HCT116 (cell line): ENCODE results near the gene RARS2. TPM values are rescaled to one million over a fixed set of nuclear protein-coding genes. Genes with fewer than 3 reads are reported as not detected.

Experiments
- ATAC-seq: fragments of 200-7000 bp; cut with Tn5 transposase; 2 replicates; pipeline ENCODE4 v1.9.1; 2020; ENCODE audit warnings: mild to moderate bottlenecking, moderate library complexity
- BruUV-seq: library from RNA; stranded (reverse); fragments of 400-500 nt; replicated peaks from 2 replicates; lab custom pipeline; 2021; lab: Mats Ljungman, UMichigan
- CTCF ChIA-PET: fragments of 300-600 bp; sonication (Branson Sonifier 250); formaldehyde crosslinking; loops from one replicate; lab custom pipeline; 2021; ENCODE audit warnings: antibody characterized with exemption; lab: Charles Lee
- POLR2A ChIA-PET: fragments of 300-600, 350-600 bp; sonication (Branson Sonifier 250); formaldehyde crosslinking; loops from one replicate; lab custom pipeline; 2021; ENCODE audit warnings: antibody characterized with exemption; lab: Charles Lee
- RAD21 ChIA-PET, 2 experiments: fragments of 300-600 bp; sonication (Branson Sonifier 250); formaldehyde crosslinking; loops; one replicate each; lab custom pipeline; 2023; ENCODE audit warnings: low total read pairs in 2 of 2; ENCODE audit not compliant: uncharacterized antibody in 2 of 2, unreplicated experiment in 2 of 2, low non-redundant PET in 1 of 2; lab: Charles Lee
- DNase-seq: peaks from one replicate; pipeline ENCODE4 v3.0.0-alpha.2; 2010; ENCODE audit warnings: low read depth, low spot score
- H2AFZ ChIP-seq: fragments of 200-600 bp; shearing (Covaris generic), sonication (generic); 2 replicates; pipeline ENCODE4 v1.6.1; 2017; ENCODE audit warnings: low read depth, mixed run types, mixed read lengths, antibody characterized with exemption, low read length; ENCODE audit not compliant: poor library complexity, severe bottlenecking
- H3K27ac ChIP-seq: 2 replicates; pipeline ENCODE4 v1.5.1; 2012; ENCODE audit warnings: low read depth, low read length
- H3K27me3 ChIP-seq: fragments of 200-600 bp; sonication (generic); 2 replicates; pipeline ENCODE4 v1.6.1; 2016; ENCODE audit warnings: mixed run types, low read length, mixed read lengths; ENCODE audit not compliant: insufficient read depth
- H3K36me3 ChIP-seq, 2 experiments: fragments of 200-500 bp in 1 of 2; fragments of 200-600 bp in 1 of 2; sonication (Bioruptor generic) in 1 of 2; sonication (generic) in 1 of 2; 2 replicates each; pipeline versions ENCODE4 v1.5.1 to v1.6.1; 2014 to 2016; ENCODE audit warnings: low read length in 2 of 2, inconsistent platforms in 1 of 2, mixed read lengths in 1 of 2, mixed run types in 1 of 2; ENCODE audit not compliant: insufficient read depth in 2 of 2, control insufficient read depth in 1 of 2
- H3K4me1 ChIP-seq, 2 experiments: fragments of 200-600 bp in 1 of 2; sonication (generic) in 1 of 2; 2 replicates each; pipeline versions ENCODE4 v1.5.1 to v1.6.1; 2012 to 2017; ENCODE audit warnings: low read length in 2 of 2, inconsistent platforms in 1 of 2, mild to moderate bottlenecking in 1 of 2, mixed read lengths in 1 of 2, mixed run types in 1 of 2, moderate library complexity in 1 of 2; ENCODE audit not compliant: insufficient read depth in 2 of 2, control insufficient read depth in 1 of 2
- H3K4me2 ChIP-seq: fragments of 200-600 bp; sonication (generic); 2 replicates; pipeline ENCODE4 v1.6.1; 2017; ENCODE audit warnings: mixed run types, low read length, mixed read lengths
- H3K4me3 ChIP-seq, 2 experiments: fragments of 200-600 bp in 1 of 2; sonication (generic) in 1 of 2; replicated peaks in 1 of 2; 2 replicates each; pipeline ENCODE4 v1.5.1; 2011 to 2016; ENCODE audit warnings: low read length in 2 of 2, control low read depth in 1 of 2, low read depth in 1 of 2, mild to moderate bottlenecking in 1 of 2, mixed read lengths in 1 of 2, mixed run types in 1 of 2
- H3K79me2 ChIP-seq: fragments of 200-600 bp; sonication (generic); 2 replicates; pipeline ENCODE4 v1.6.1; 2017; ENCODE audit warnings: mild to moderate bottlenecking, mixed run types, low read length, moderate library complexity, mixed read lengths; ENCODE audit not compliant: insufficient read depth
- H3K9ac ChIP-seq: fragments of 200-600 bp; sonication (generic); 2 replicates; pipeline ENCODE4 v1.6.1; 2016; ENCODE audit warnings: low read length, mixed read lengths
- H3K9me2 ChIP-seq: fragments of 200-600 bp; sonication (generic), shearing (Covaris generic); 2 replicates; pipeline ENCODE4 v1.6.1; 2017; ENCODE audit warnings: mixed run types, mild to moderate bottlenecking, moderate library complexity; ENCODE audit not compliant: insufficient read depth
- H3K9me3 ChIP-seq, 2 experiments: fragments of 200-500 bp in 1 of 2; fragments of 200-600 bp in 1 of 2; sonication (Bioruptor generic) in 1 of 2; sonication (generic) in 1 of 2; 2 replicates each; pipeline ENCODE4 v1.6.1; 2014 to 2017; ENCODE audit warnings: low read length in 2 of 2, mixed read lengths in 2 of 2, inconsistent platforms in 1 of 2, low read depth in 1 of 2, mild to moderate bottlenecking in 1 of 2, mixed run types in 1 of 2, moderate library complexity in 1 of 2; ENCODE audit not compliant: control insufficient read depth in 1 of 2, insufficient read depth in 1 of 2
- H4K20me1 ChIP-seq: fragments of 200-600 bp; sonication (generic), shearing (Covaris generic); 2 replicates; pipeline ENCODE4 v1.6.1; 2017; ENCODE audit warnings: mixed run types, mild to moderate bottlenecking, moderate library complexity; ENCODE audit not compliant: insufficient read depth
- ATF3 ChIP-seq: IDR thresholded peaks from 2 replicates; pipeline ENCODE4 v1.6.1; 2012
- CBX3 ChIP-seq: IDR thresholded peaks from 2 replicates; pipeline ENCODE4 v1.6.1; 2012; ENCODE audit warnings: low read depth
- ELF1 ChIP-seq: IDR thresholded peaks from 2 replicates; pipeline ENCODE4 v1.6.1; 2012; ENCODE audit warnings: low read depth, borderline replicate concordance
- EZH2 ChIP-seq: fragments of 200-600 bp; sonication (generic); IDR thresholded peaks from 2 replicates; pipeline ENCODE4 v1.6.1; 2017; ENCODE audit warnings: antibody characterized with exemption, mixed run types
- EZH2phosphoT487 ChIP-seq: fragments of 200-600 bp; IDR thresholded peaks from 2 replicates; pipeline ENCODE4 v1.6.1; 2018; ENCODE audit warnings: antibody characterized with exemption, borderline replicate concordance
- FOSL1 ChIP-seq: IDR thresholded peaks from 2 replicates; pipeline ENCODE4 v1.6.1; 2012; ENCODE audit warnings: low read depth
- JUND ChIP-seq: IDR thresholded peaks from 2 replicates; pipeline ENCODE4 v1.6.1; 2012
- POLR2A ChIP-seq: IDR thresholded peaks from 2 replicates; pipeline ENCODE4 v1.7.0; 2011; ENCODE audit warnings: borderline replicate concordance; ENCODE audit not compliant: insufficient read depth, insufficient read length; ENCODE audit errors: extremely low read depth
- POLR2AphosphoS5 ChIP-seq: IDR thresholded peaks from 2 replicates; pipeline ENCODE4 v1.6.1; 2011; ENCODE audit warnings: mild to moderate bottlenecking, low read depth, low read length, moderate library complexity
- RAD21 ChIP-seq: IDR thresholded peaks from 2 replicates; pipeline ENCODE4 v1.6.1; 2012; ENCODE audit warnings: low read depth, mild to moderate bottlenecking
- REST ChIP-seq: IDR thresholded peaks from 2 replicates; pipeline ENCODE4 v1.6.1; 2012; ENCODE audit warnings: low read depth
- SIN3A ChIP-seq: IDR thresholded peaks from 2 replicates; pipeline ENCODE4 v1.6.1; 2012; ENCODE audit warnings: low read depth
- SP1 ChIP-seq: IDR thresholded peaks from 2 replicates; pipeline ENCODE4 v1.6.1; 2012; ENCODE audit warnings: low read depth
- SRF ChIP-seq: IDR thresholded peaks from 2 replicates; pipeline ENCODE4 v1.6.1; 2012; ENCODE audit warnings: low read depth
- YY1 ChIP-seq: IDR thresholded peaks from 2 replicates; pipeline ENCODE4 v1.6.1; 2011; ENCODE audit warnings: low read length, low read depth, moderate library complexity, mild to moderate bottlenecking; ENCODE audit not compliant: insufficient replicate concordance; ENCODE audit errors: extremely low read depth
- ZFX ChIP-seq: fragments of 450-650 bp; IDR thresholded peaks from 2 replicates; pipeline ENCODE4 v1.6.1; 2017
- ZNF274 ChIP-seq: fragments of 200-500 bp; sonication (Bioruptor generic); IDR thresholded peaks from 2 replicates; pipeline ENCODE4 v1.6.1; 2014; ENCODE audit warnings: mild to moderate bottlenecking, low read depth, low read length, inconsistent platforms
- intact Hi-C: fragments of 100-400 bp; cut with micrococcal nuclease; formaldehyde crosslinking; loops from 2 replicates; pipeline ENCODE4 v1.10.0; 2022
- total RNA-seq: library from RNA; stranded (reverse); gene quantifications from one replicate; pipeline ENCODE4 v1.2.1, GENCODE V29; 2021; ENCODE audit not compliant: unreplicated experiment
- TF ChIP-seq, protein P1 (sequence below): IDR thresholded peaks from 2 replicates; pipeline ENCODE4 v1.6.1; 2012
- TF ChIP-seq, protein P2 (sequence below): IDR thresholded peaks from 2 replicates; pipeline ENCODE4 v1.6.1; 2011; ENCODE audit warnings: mild to moderate bottlenecking, low read length, moderate library complexity; ENCODE audit not compliant: insufficient replicate concordance; ENCODE audit errors: extremely low read depth

The RARS2 gene
- total RNA-seq, 1 experiment from 2014 or later, result 34.8 TPM

GRCh38 chr6:87573307-87574024 lies 16.3 kb downstream of the RARS2 start:
- peaks cover 94% of the 10 kb centered on the region for H3K79me2 ChIP-seq
- CTCF ChIA-PET, result no interaction called here
- intact Hi-C loops, result no loop called here

More at GRCh38 chr6:87573307-87574024, 16.3 kb downstream of the RARS2 start:
- H3K9me2 ChIP-seq, result no peaks in the 10 kb centered on the region
- DNase-seq, result no peak
- H4K20me1 ChIP-seq, result peaks cover 28% of the 10 kb centered on the region; the same call in 1 of the 2 replicates
- no peak overlapping the region for H3K27ac ChIP-seq
- RAD21 ChIA-PET, result no interaction called here
- no peaks in the 10 kb centered on the region for H3K27me3 ChIP-seq
- H3K4me2 ChIP-seq, result no peak overlapping the region
- no peak for TF ChIP-seq ELF1
- no peak for TF ChIP-seq REST
- no peak for TF ChIP-seq POLR2A
- no peak for TF ChIP-seq ZFX
- TF ChIP-seq JUND, result no peak
- TF ChIP-seq FOSL1, result no peak
- no peak for TF ChIP-seq CBX3
- no peak for TF ChIP-seq POLR2AphosphoS5
- TF ChIP-seq, protein P1, sequence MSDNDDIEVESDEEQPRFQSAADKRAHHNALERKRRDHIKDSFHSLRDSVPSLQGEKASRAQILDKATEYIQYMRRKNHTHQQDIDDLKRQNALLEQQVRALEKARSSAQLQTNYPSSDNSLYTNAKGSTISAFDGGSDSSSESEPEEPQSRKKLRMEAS, result no peak
- no peak for TF ChIP-seq SIN3A
- no peak for TF ChIP-seq YY1
- no peak for TF ChIP-seq EZH2phosphoT487
- no peak for TF ChIP-seq SP1
- TF ChIP-seq, protein P2, sequence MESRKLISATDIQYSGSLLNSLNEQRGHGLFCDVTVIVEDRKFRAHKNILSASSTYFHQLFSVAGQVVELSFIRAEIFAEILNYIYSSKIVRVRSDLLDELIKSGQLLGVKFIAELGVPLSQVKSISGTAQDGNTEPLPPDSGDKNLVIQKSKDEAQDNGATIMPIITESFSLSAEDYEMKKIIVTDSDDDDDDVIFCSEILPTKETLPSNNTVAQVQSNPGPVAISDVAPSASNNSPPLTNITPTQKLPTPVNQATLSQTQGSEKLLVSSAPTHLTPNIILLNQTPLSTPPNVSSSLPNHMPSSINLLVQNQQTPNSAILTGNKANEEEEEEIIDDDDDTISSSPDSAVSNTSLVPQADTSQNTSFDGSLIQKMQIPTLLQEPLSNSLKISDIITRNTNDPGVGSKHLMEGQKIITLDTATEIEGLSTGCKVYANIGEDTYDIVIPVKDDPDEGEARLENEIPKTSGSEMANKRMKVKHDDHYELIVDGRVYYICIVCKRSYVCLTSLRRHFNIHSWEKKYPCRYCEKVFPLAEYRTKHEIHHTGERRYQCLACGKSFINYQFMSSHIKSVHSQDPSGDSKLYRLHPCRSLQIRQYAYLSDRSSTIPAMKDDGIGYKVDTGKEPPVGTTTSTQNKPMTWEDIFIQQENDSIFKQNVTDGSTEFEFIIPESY, result no peak
- no peak for TF ChIP-seq ATF3
- TF ChIP-seq EZH2, result no peak
- no peak for TF ChIP-seq ZNF274
- no peak for TF ChIP-seq RAD21
- TF ChIP-seq SRF, result no peak
- no peak overlapping the region for H2AFZ ChIP-seq
- 0 out of 4 replicates have a peak, but pooled peaks cover 0 to 3% of the 10 kb centered on the region in 2 experiments for H3K36me3 ChIP-seq
- H3K4me3 ChIP-seq, result no peak overlapping the region
- no peak overlapping the region for H3K9ac ChIP-seq
- no peaks in the 10 kb centered on the region for H3K4me1 ChIP-seq
- BruUV-seq, result no TSS peak
- POLR2A ChIA-PET, result no interaction called here
- no peak for ATAC-seq
- H3K9me3 ChIP-seq, result no peaks in the 10 kb centered on the region
